ENCODE measurements around the gene LBX2. TPM values are rescaled to one million over a fixed set of nuclear protein-coding genes. Genes with fewer than 3 reads are reported as not detected.

Gene LBX2
- total RNA-seq, 4 donors from 2014 or later, result 0.80 to 3.8 (median 1.6) TPM; not detected in 1

DNA sequence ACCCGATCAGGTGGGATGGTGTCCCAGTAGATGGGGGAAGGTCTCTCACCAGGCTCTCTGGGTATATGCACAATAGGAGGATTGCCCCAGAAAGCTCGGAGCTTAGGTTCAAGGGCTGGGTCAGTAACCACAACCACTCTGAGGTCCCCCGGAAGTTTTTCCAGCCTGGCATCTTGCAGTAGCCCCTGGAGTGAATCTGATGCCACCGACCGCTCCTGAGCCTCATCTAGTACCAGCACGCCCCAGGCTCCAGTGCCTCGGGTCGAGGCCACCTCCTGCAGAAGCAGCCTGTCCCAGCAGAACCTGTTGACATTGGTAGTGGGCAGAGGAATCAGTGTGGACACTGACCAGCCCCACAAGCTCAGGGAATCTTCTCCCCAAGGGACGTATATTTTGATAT, 24.6 kb upstream of the LBX2 start:
- no peak overlapping the region for H3K27ac ChIP-seq
- no peak for DNase-seq
- 90 to 92% methylated on average over 2 to 9 of the region's 9 CpGs for WGBS, 2 donors (ENCODE audit: low coverage in 1 of 2)
- TF ChIP-seq POLR2AphosphoS5 (IDR thresholded peaks at IDR 0.05), result no peak
- TF ChIP-seq, protein P1, sequence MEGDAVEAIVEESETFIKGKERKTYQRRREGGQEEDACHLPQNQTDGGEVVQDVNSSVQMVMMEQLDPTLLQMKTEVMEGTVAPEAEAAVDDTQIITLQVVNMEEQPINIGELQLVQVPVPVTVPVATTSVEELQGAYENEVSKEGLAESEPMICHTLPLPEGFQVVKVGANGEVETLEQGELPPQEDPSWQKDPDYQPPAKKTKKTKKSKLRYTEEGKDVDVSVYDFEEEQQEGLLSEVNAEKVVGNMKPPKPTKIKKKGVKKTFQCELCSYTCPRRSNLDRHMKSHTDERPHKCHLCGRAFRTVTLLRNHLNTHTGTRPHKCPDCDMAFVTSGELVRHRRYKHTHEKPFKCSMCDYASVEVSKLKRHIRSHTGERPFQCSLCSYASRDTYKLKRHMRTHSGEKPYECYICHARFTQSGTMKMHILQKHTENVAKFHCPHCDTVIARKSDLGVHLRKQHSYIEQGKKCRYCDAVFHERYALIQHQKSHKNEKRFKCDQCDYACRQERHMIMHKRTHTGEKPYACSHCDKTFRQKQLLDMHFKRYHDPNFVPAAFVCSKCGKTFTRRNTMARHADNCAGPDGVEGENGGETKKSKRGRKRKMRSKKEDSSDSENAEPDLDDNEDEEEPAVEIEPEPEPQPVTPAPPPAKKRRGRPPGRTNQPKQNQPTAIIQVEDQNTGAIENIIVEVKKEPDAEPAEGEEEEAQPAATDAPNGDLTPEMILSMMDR (IDR thresholded peaks at IDR 0.05), result no peak
- no peak for TF ChIP-seq EP300 (IDR thresholded peaks at IDR 0.05; ENCODE audit: low read depth)
- TF ChIP-seq POLR2A (IDR thresholded peaks at IDR 0.05), result no peak
- H3K4me1 ChIP-seq, result peaks cover 9 to 12% (median 10%) of the 10 kb centered on the region in 4 donors
- H3K36me3 ChIP-seq, result peaks cover 0 to 19% (median 8%) of the 10 kb centered on the region in 4 donors
- intact Hi-C loops (cut with DNase I; ENCODE audit: low total_unique reads), result no loop called here
- in situ Hi-C loops (cut with MboI; ENCODE audit: low pct_ligation_motif_present in 1 of 4, low pct_unique_long_range_greater_than_20kb in 1 of 4, low sequenced_read_pairs in 3 of 4), result no loop called here
- peaks cover 22% of the 10 kb centered on the region for H3K27me3 ChIP-seq
- no peaks in the 10 kb centered on the region for H3K9me3 ChIP-seq
- H3K4me3 ChIP-seq, result no peak overlapping the region

DNA sequence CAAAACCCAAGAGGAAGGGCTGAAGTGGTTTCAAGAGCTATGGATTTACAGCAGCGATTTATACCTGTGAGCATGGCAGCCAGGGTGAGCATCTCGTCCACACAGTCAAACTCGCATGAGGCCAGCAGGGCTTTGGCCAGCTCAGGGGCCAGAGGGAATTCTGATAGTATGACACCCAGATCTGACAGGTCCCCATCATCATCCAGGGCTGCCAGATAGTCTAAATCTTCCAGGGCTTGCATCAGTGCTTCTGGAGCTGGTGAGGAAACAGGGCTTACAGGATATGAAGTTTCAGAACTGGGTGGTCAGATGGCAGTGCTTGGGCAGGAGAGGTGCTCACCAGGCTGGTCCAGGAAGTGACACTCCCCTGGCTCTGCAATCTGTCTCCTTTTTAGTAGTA, 23.1 kb upstream of the LBX2 start:
- Histone ChIP-seq H3K27ac (no peak overlapping the region), H3K4me3 (no peak overlapping the region), H3K4me1 (no peaks in the 10 kb centered on the region), H3K9me3 (no peaks in the 10 kb centered on the region), H3K36me3 (peaks cover 0 to 15% (median 7%) of the 10 kb centered on the region in 4 donors), H3K27me3 (peaks cover 37% of the 10 kb centered on the region)
- in situ Hi-C loops (cut with MboI; ENCODE audit: low pct_ligation_motif_present in 1 of 4, low pct_unique_long_range_greater_than_20kb in 1 of 4, low sequenced_read_pairs in 3 of 4), result no loop called here
- intact Hi-C loops (cut with DNase I; ENCODE audit: low total_unique reads), result no loop called here
- DNase-seq, result no peak
- 70% methylated on average over 3 of the region's 3 CpGs; no CpG with 5 or more reads in 1 of the 2 donors for WGBS, 2 donors (ENCODE audit: low coverage in 1 of 2)
- TF ChIP-seq POLR2A (IDR thresholded peaks at IDR 0.05) (no peak), EP300 (IDR thresholded peaks at IDR 0.05; ENCODE audit: low read depth) (no peak), POLR2AphosphoS5 (IDR thresholded peaks at IDR 0.05) (no peak)

DNA sequence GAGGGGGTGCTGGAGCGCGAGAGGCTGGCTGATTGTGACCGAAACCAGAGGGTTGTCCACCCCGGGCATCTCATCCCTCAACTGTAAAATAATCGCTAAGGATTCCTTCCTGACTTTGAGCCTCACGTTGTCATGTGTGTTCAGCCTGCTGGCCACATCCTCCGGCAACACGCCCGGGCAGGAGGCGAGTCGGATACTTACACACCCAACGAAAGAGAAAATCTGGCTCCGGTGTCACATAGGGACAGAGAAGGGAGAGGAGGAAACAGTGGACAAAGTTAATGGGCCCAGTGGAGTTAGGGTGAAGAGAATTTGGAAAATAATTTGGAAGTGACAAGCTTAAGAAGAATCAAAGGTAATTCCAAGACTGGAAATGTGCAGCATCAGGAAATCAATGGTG, 17.2 kb upstream of the LBX2 start:
- Histone ChIP-seq H3K27me3 (peaks cover 95% of the 10 kb centered on the region), H3K27ac (no peak overlapping the region), H3K36me3 (no peaks in the 10 kb centered on the region), H3K4me3 (peak overlapping the region in 1 of 4 donors; percentile 39), H3K4me1 (peaks cover 8 to 30% (median 27%) of the 10 kb centered on the region in 4 donors), H3K9me3 (no peaks in the 10 kb centered on the region)
- in situ Hi-C loops (cut with MboI; ENCODE audit: low pct_ligation_motif_present in 1 of 4, low pct_unique_long_range_greater_than_20kb in 1 of 4, low sequenced_read_pairs in 3 of 4), result no loop called here
- WGBS, 2 donors (ENCODE audit: low coverage in 1 of 2), result 80 to 86% methylated on average over 9 to 13 of the region's 13 CpGs
- no peak for TF ChIP-seq EP300 (IDR thresholded peaks at IDR 0.05; ENCODE audit: low read depth)
- no peak for TF ChIP-seq POLR2AphosphoS5 (IDR thresholded peaks at IDR 0.05)
- TF ChIP-seq, protein P1 (IDR thresholded peaks at IDR 0.05), result no peak
- TF ChIP-seq POLR2A (IDR thresholded peaks at IDR 0.05), result no peak
- intact Hi-C loops (cut with DNase I; ENCODE audit: low total_unique reads), result no loop called here
- no peak for DNase-seq

DNA sequence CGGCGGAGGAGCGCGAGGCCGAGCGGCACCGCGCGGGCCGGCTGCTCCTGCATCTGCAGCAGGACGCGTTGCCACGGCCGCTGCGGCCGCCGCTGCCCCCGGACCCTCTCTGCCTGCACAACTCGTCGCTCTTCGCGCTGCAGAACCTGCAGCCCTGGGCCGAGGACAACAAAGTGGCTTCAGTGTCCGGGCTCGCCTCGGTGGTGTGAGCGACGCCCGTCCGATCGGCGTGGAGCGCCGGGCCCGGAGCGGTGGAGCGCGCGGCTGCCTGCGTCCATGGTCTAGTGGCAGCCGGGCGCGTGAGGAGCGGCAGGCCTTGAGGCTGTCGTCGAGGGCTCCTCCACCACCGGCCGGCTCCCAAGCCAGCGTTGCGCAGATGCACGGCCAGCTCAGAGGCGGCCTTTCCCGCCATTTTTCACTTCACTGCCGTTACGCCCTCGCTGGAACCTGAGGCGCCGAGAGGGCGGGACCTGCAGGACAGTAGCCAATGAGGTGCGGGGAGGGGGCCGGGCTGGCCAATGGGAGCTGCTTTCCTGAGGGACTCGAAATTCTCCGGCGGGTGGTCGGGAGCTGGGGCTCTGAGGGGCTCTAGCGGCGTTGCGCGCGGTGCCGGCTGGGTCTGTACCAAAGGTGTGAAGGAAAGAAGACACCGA, 16.7 kb upstream of the LBX2 start:
- intact Hi-C loops (cut with DNase I; ENCODE audit: low total_unique reads), result no loop called here
- Histone ChIP-seq H3K27me3 (peaks cover 100% of the 10 kb centered on the region), H3K27ac (no peak overlapping the region), H3K4me1 (peaks cover 8 to 30% (median 27%) of the 10 kb centered on the region in 4 donors), H3K36me3 (no peaks in the 10 kb centered on the region), H3K4me3 (peak overlapping the region in 2 of 4 donors; percentile 28 to 39), H3K9me3 (no peaks in the 10 kb centered on the region)
- in situ Hi-C loops (cut with MboI; ENCODE audit: low pct_ligation_motif_present in 1 of 4, low pct_unique_long_range_greater_than_20kb in 1 of 4, low sequenced_read_pairs in 3 of 4), result no loop called here
- 10% methylated on average over 2 to 60 of the region's 72 CpGs for WGBS, 2 donors (ENCODE audit: low coverage in 1 of 2)
- TF ChIP-seq POLR2A (IDR thresholded peaks at IDR 0.05) (no peak), POLR2AphosphoS5 (IDR thresholded peaks at IDR 0.05) (no peak), EP300 (IDR thresholded peaks at IDR 0.05; ENCODE audit: low read depth) (no peak)
- TF ChIP-seq, protein P1 (IDR thresholded peaks at IDR 0.05), result no peak
- DNase-seq, result peak; percentile 60

All from transverse colon (tissue), 4 donors.